A549 (cell line): ENCODE results near the gene ARTN. TPM values are rescaled to one million over a fixed set of nuclear protein-coding genes. Genes with fewer than 3 reads are reported as not detected.

Experiments
- ATAC-seq, 2 experiments: fragments of 200-7000 bp in 1 of 2; fragments of >200 bp in 1 of 2; cut with Nextera tagmentation in 1 of 2; cut with Tn5 transposase in 1 of 2; 3 replicates each; pipeline versions ENCODE4 v1.8.0 to v1.9.1; 2018 to 2020; ENCODE audit warnings: mild to moderate bottlenecking in 1 of 2, moderate library complexity in 1 of 2
- CTCF ChIA-PET: fragments of 300-600 bp; sonication (Branson Sonifier 250); formaldehyde crosslinking; extraction: SDS; loops from one replicate; lab custom pipeline; 2021; ENCODE audit warnings: antibody characterized with exemption, inconsistent platforms; lab: Yijun Ruan, JAX
- POLR2A ChIA-PET: fragments of 350-600 bp; formaldehyde crosslinking; extraction: SDS; loops from one replicate; lab custom pipeline; 2021; ENCODE audit warnings: antibody characterized with exemption, inconsistent platforms; lab: Yijun Ruan, JAX
- DNase-seq, 2 experiments: peaks; one replicate each; pipeline versions ENCODE4 v3.0.0 to v3.0.0-alpha.2; 2011 to 2016; ENCODE audit warnings: low read depth in 1 of 2, low spot score in 1 of 2
- FAIRE-seq: peaks from 2 replicates; lab custom pipeline; 2011; peaks lifted over from hg19 to GRCh38; lab: Jason Lieb, UNC
- H3K27ac ChIP-seq, 2 experiments: fragments of >200 bp; sonication (Bioruptor Twin); formaldehyde crosslinking; 3 replicates each; pipeline ENCODE4 v1.5.1; 2016 to 2017
- H3K4me1 ChIP-seq: fragments of >200 bp; sonication (Bioruptor Twin); formaldehyde crosslinking; 3 replicates; pipeline ENCODE4 v1.6.1; 2016
- H3K4me2 ChIP-seq: fragments of >200 bp; sonication (Bioruptor Twin); formaldehyde crosslinking; 3 replicates; pipeline ENCODE4 v1.6.1; 2016
- H3K4me3 ChIP-seq: fragments of >200 bp; sonication (Bioruptor Twin); formaldehyde crosslinking; 3 replicates; pipeline ENCODE4 v1.5.1; 2016
- H3K9me3 ChIP-seq: fragments of >200 bp; sonication (Bioruptor Twin); formaldehyde crosslinking; 3 replicates; pipeline ENCODE4 v1.6.1; 2016
- BCL3 ChIP-seq: fragments of >200 bp; sonication (Bioruptor Twin); formaldehyde crosslinking; IDR thresholded peaks from 3 replicates; pipeline ENCODE4 v1.6.1; 2016
- CTCF ChIP-seq: fragments of >200 bp; sonication (Bioruptor Twin); formaldehyde crosslinking; IDR thresholded peaks from 3 replicates; pipeline ENCODE4 v1.5.1; 2016
- EP300 ChIP-seq, 2 experiments: fragments of >200 bp; sonication (Bioruptor Twin); formaldehyde crosslinking; IDR thresholded peaks; 2 replicates in 1 of 2; 3 replicates in 1 of 2; pipeline ENCODE4 v1.6.1; 2016 to 2017
- HMGXB4 ChIP-seq: fragments of 250-450 bp; sonication (Bioruptor Pico); IDR thresholded peaks from 2 replicates; pipeline ENCODE4 v1.5.0; 2021; ENCODE audit warnings: mild to moderate bottlenecking, moderate library complexity, borderline replicate concordance
- HOXB13 ChIP-seq: fragments of 250-450 bp; sonication (Bioruptor Pico); IDR thresholded peaks from 2 replicates; pipeline ENCODE4 v1.5.0; 2020; ENCODE audit warnings: low read depth, mild to moderate bottlenecking, moderate library complexity
- KDM1A ChIP-seq: fragments of 200-600 bp; sonication (generic); IDR thresholded peaks from 2 replicates; pipeline ENCODE4 v1.6.1; 2016; ENCODE audit warnings: low read depth, mild to moderate bottlenecking
- MAX ChIP-seq: IDR thresholded peaks from 2 replicates; pipeline ENCODE4 v1.6.1; 2012
- NPAS2 ChIP-seq: fragments of 250-450 bp; sonication (Bioruptor Pico); IDR thresholded peaks from 2 replicates; pipeline ENCODE4 v1.8.0; 2022; ENCODE audit warnings: mild to moderate bottlenecking, moderate library complexity, borderline replicate concordance
- NR3C1 ChIP-seq: fragments of >200 bp; sonication (Bioruptor Twin); formaldehyde crosslinking; IDR thresholded peaks from 3 replicates; pipeline ENCODE4 v1.6.1; 2017
- PBX3 ChIP-seq: IDR thresholded peaks from 2 replicates; pipeline ENCODE4 v1.6.1; 2012
- POLR2A ChIP-seq: IDR thresholded peaks from 2 replicates; pipeline ENCODE4 v1.6.1; 2012; ENCODE audit warnings: mild to moderate bottlenecking, low read length
- RAD21 ChIP-seq, 2 experiments: fragments of >200 bp in 1 of 2; sonication (Bioruptor Twin) in 1 of 2; formaldehyde crosslinking in 1 of 2; IDR thresholded peaks in 1 of 2; conservative IDR thresholded peaks in 1 of 2; 2 replicates in 1 of 2; 3 replicates in 1 of 2; pipeline ENCODE4 v1.6.1; 2012 to 2018; ENCODE audit warnings: inconsistent platforms in 1 of 2
- RARB ChIP-seq: fragments of 250-450 bp; sonication (Bioruptor Pico); IDR thresholded peaks from 2 replicates; pipeline ENCODE4 v1.8.0; 2021; ENCODE audit warnings: mild to moderate bottlenecking, moderate library complexity
- TFCP2L1 ChIP-seq: fragments of 250-450 bp; sonication (Bioruptor Pico); IDR thresholded peaks from 2 replicates; pipeline ENCODE4 v1.5.0; 2021; ENCODE audit warnings: mild to moderate bottlenecking
- USF2 ChIP-seq: fragments of 450-650 bp; IDR thresholded peaks from 2 replicates; pipeline ENCODE4 v1.6.1; 2014; ENCODE audit warnings: antibody characterized with exemption
- ZFP36 ChIP-seq: fragments of 450-650 bp; IDR thresholded peaks from 2 replicates; pipeline ENCODE4 v1.6.1; 2014; ENCODE audit warnings: borderline replicate concordance; ENCODE audit not compliant: partially characterized antibody
- ZNF302 ChIP-seq: fragments of 250-450 bp; sonication (Bioruptor Pico); IDR thresholded peaks from 2 replicates; pipeline ENCODE4 v1.9.0; 2021; ENCODE audit warnings: inconsistent platforms, mild to moderate bottlenecking, moderate library complexity
- WGBS: methylation state at CpG from one replicate; pipeline ENCODE4 v1.1.6; 2017; ENCODE audit errors: missing lambda C conversion rate; 5-methylcytosine and 5-hydroxymethylcytosine counted together
- polyA plus RNA-seq, 4 experiments: library from polyadenylated mRNA; depleted of rRNA in 3 of 4; stranded (reverse); fragments of >200 nt; fragmentation: RNase III in 1 of 4; extraction: RNeasy Plus Mini Kit Qiagen cat#74134 plus additional on column Dnase treatment in 1 of 4; gene quantifications; 2 replicates in 3 of 4; 3 replicates in 1 of 4; pipeline ENCODE4 v1.2.3, GENCODE V29; 2011 to 2017
- TF ChIP-seq, protein P1 (sequence below): fragments of 250-450 bp; sonication (Bioruptor Pico); IDR thresholded peaks from 2 replicates; pipeline ENCODE4 v1.5.0; 2020; ENCODE audit warnings: low read depth, mild to moderate bottlenecking, moderate library complexity
- TF ChIP-seq, protein P2 (sequence below): fragments of 200-600 bp; sonication (generic); IDR thresholded peaks from 2 replicates; pipeline ENCODE4 v1.6.1; 2016; ENCODE audit warnings: antibody characterized with exemption, mild to moderate bottlenecking, moderate library complexity

Gene ARTN
- polyA plus RNA-seq, 2 of the 4 experiments (the other 2 are of a cell fraction) = 0.21 to 0.53 TPM

DNA sequence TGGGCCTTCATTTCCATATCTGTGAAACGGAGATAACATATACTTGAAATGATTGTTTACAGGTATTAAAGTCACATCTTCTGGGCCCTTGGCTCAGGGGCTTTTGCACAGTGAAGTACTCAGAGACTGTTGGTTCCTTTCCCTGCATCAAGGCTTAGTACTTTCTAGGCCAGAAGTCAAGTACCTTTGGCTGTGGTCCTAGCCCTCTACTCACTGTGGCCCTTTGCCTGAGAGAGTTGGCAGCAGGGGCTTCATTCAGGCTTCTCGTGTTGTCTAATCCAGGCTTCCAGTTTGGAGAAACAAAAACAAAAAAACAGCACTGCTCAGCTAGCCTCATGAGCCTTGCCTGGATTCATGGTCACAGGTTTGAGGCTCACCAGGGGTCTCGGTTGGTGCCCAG, 28.1 kb downstream of the ARTN start:
- FAIRE-seq = no peak

DNA sequence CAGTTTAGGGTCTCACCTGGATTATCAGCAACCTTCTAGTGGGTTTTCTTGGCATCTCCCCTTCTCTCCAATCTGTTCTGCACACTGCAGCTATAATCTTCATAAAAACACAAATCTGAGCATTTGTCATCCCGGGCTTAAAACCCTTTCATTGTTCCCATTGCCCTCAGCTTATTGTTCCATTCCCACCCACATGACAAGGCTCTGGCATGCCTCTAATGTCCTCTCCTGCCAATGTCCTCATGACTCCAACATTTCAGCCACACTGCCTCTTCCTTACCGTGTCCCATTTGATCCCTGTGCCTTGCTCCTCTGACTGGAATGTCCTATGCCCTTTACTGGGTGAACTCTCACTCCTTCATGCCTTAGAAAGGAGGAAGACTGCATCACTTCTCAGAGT, 28.7 kb downstream of the ARTN start:
- 62% methylated on average over 2 of the region's 2 CpGs for WGBS
- ATAC-seq = no peak
- H3K4me1 ChIP-seq = no peaks in the 10 kb centered on the region
- H3K9me3 ChIP-seq = no peaks in the 10 kb centered on the region
- no peak overlapping the region for H3K4me3 ChIP-seq
- FAIRE-seq = no peak
- ChIA-PET POLR2A (no interaction called here), CTCF (interaction anchor here (2.0 kb wide), 1 partner anchor 13 kb away, joined by 5 read pairs; no protein-coding TSS in a partner anchor)
- no peak overlapping the region for H3K27ac ChIP-seq
- TF ChIP-seq USF2 = no peak
- no peak for TF ChIP-seq ZFP36
- TF ChIP-seq, protein P1, sequence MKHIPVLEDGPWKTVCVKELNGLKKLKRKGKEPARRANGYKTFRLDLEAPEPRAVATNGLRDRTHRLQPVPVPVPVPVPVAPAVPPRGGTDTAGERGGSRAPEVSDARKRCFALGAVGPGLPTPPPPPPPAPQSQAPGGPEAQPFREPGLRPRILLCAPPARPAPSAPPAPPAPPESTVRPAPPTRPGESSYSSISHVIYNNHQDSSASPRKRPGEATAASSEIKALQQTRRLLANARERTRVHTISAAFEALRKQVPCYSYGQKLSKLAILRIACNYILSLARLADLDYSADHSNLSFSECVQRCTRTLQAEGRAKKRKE (CRISPR knock-in tag) = no peak
- TF ChIP-seq ZNF302 (CRISPR knock-in tag) = no peak
- no peak for TF ChIP-seq HOXB13 (CRISPR knock-in tag)
- no peak for TF ChIP-seq CTCF
- TF ChIP-seq NPAS2 = no peak
- no peak for DNase-seq
- H3K4me2 ChIP-seq = no peak overlapping the region

More for the DNA sequence above, 28.1 kb downstream of the ARTN start:
- ATAC-seq = no peak
- TF ChIP-seq KDM1A = no peak
- TF ChIP-seq RARB (CRISPR knock-in tag) = no peak
- no peak for TF ChIP-seq RAD21 (conservative IDR thresholded peaks at IDR 0.05 in 1 of 2, IDR thresholded peaks at IDR 0.05 in 1 of 2)
- TF ChIP-seq ZFP36 = no peak
- no peak for TF ChIP-seq PBX3
- TF ChIP-seq EP300 (IDR thresholded peaks at IDR 0.05) = no peak
- no peak for TF ChIP-seq MAX
- no peak for TF ChIP-seq BCL3
- TF ChIP-seq ZNF302 (CRISPR knock-in tag) = no peak
- TF ChIP-seq HOXB13 (CRISPR knock-in tag) = no peak
- TF ChIP-seq TFCP2L1 (CRISPR knock-in tag) = no peak
- TF ChIP-seq, protein P2, sequence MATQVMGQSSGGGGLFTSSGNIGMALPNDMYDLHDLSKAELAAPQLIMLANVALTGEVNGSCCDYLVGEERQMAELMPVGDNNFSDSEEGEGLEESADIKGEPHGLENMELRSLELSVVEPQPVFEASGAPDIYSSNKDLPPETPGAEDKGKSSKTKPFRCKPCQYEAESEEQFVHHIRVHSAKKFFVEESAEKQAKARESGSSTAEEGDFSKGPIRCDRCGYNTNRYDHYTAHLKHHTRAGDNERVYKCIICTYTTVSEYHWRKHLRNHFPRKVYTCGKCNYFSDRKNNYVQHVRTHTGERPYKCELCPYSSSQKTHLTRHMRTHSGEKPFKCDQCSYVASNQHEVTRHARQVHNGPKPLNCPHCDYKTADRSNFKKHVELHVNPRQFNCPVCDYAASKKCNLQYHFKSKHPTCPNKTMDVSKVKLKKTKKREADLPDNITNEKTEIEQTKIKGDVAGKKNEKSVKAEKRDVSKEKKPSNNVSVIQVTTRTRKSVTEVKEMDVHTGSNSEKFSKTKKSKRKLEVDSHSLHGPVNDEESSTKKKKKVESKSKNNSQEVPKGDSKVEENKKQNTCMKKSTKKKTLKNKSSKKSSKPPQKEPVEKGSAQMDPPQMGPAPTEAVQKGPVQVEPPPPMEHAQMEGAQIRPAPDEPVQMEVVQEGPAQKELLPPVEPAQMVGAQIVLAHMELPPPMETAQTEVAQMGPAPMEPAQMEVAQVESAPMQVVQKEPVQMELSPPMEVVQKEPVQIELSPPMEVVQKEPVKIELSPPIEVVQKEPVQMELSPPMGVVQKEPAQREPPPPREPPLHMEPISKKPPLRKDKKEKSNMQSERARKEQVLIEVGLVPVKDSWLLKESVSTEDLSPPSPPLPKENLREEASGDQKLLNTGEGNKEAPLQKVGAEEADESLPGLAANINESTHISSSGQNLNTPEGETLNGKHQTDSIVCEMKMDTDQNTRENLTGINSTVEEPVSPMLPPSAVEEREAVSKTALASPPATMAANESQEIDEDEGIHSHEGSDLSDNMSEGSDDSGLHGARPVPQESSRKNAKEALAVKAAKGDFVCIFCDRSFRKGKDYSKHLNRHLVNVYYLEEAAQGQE = no peak
- TF ChIP-seq HMGXB4 (CRISPR knock-in tag) = no peak
- TF ChIP-seq POLR2A = no peak
- TF ChIP-seq NR3C1 = no peak
- no peak overlapping the region for H3K27ac ChIP-seq
- H3K4me2 ChIP-seq = no peak overlapping the region
- H3K9me3 ChIP-seq = no peaks in the 10 kb centered on the region
- ChIA-PET CTCF (interaction anchor here (1.0 to 2.0 kb wide), 3 partner anchors 12 to 27 kb away, joined by 3 to 5 read pairs (median 3); no protein-coding TSS in a partner anchor), POLR2A (no interaction called here)
- H3K4me1 ChIP-seq = no peaks in the 10 kb centered on the region
- 77% methylated on average over 3 of the region's 3 CpGs for WGBS
- H3K4me3 ChIP-seq = no peak overlapping the region
- no peak for DNase-seq
